GM23338 (cell line): ENCODE data around the gene BMAL1. TPM values are rescaled to one million over a fixed set of nuclear protein-coding genes. Genes with fewer than 3 reads are reported as not detected.

Source experiments
- ATAC-seq: fragments of 200-7000 bp; cut with Tn5 transposase; 3 replicates; pipeline ENCODE4 v1.9.1; 2020
- DNase-seq: peaks from one replicate; pipeline ENCODE4 v3.0.0-alpha.2; 2015; ENCODE audit warnings: low spot score
- H2AFZ ChIP-seq: fragments of 200-600 bp; sonication (generic); 2 replicates; pipeline ENCODE4 v1.8.0; 2016; ENCODE audit warnings: antibody characterized with exemption, mild to moderate bottlenecking, moderate library complexity
- H3F3A ChIP-seq: fragments of 200-600 bp; sonication (generic); replicated peaks from 2 replicates; pipeline ENCODE4 v1.8.0; 2017; ENCODE audit warnings: antibody characterized with exemption, mixed run types, low read depth
- H3K27ac ChIP-seq: fragments of 200-600 bp; sonication (generic); 2 replicates; pipeline ENCODE4 v1.6.1; 2016; ENCODE audit warnings: low read depth
- H3K27me3 ChIP-seq: fragments of 200-600 bp; sonication (generic); 2 replicates; pipeline ENCODE4 v1.8.0; 2016; ENCODE audit warnings: mild to moderate bottlenecking, mixed run types, moderate library complexity; ENCODE audit not compliant: insufficient read depth
- H3K36me3 ChIP-seq: fragments of 200-600 bp; sonication (generic); 2 replicates; pipeline ENCODE4 v1.8.0; 2016; ENCODE audit warnings: mild to moderate bottlenecking; ENCODE audit not compliant: insufficient read depth
- H3K4me1 ChIP-seq: fragments of 200-600 bp; sonication (generic); 2 replicates; pipeline ENCODE4 v1.8.0; 2016; ENCODE audit warnings: mild to moderate bottlenecking, moderate library complexity; ENCODE audit not compliant: insufficient read depth
- H3K4me2 ChIP-seq: fragments of 200-600 bp; sonication (generic); 2 replicates; pipeline ENCODE4 v1.7.1; 2017; ENCODE audit warnings: mixed run types
- H3K4me3 ChIP-seq: fragments of 200-600 bp; sonication (generic); 2 replicates; pipeline ENCODE4 v1.6.1; 2016; ENCODE audit warnings: mixed run types
- H3K79me2 ChIP-seq: fragments of 200-600 bp; sonication (generic); replicated peaks from 2 replicates; pipeline ENCODE4 v1.8.0; 2017; ENCODE audit warnings: mild to moderate bottlenecking; ENCODE audit not compliant: insufficient read depth
- H3K9me2 ChIP-seq: fragments of 200-600 bp; sonication (generic); 2 replicates; pipeline ENCODE4 v1.8.0; 2017; ENCODE audit not compliant: insufficient read depth
- H4K20me1 ChIP-seq: fragments of 200-600 bp; sonication (generic); replicated peaks from 2 replicates; pipeline ENCODE4 v1.8.0; 2017; ENCODE audit warnings: mild to moderate bottlenecking; ENCODE audit not compliant: insufficient read depth
- H3K27ac Mint-ChIP-seq: 2 replicates; pipeline ENCODE4 v1.8.0; 2020; ENCODE audit warnings: inconsistent platforms, mild to moderate bottlenecking, moderate library complexity, mixed read lengths
- H3K27me3 Mint-ChIP-seq: 3 replicates; pipeline ENCODE4 v1.8.0; 2022; ENCODE audit warnings: low read depth, mild to moderate bottlenecking, moderate library complexity, mixed read lengths, inconsistent platforms; ENCODE audit not compliant: insufficient read depth, poor library complexity
- H3K36me3 Mint-ChIP-seq: 3 replicates; pipeline ENCODE4 v1.8.0; 2021; ENCODE audit warnings: low read depth, mild to moderate bottlenecking, inconsistent platforms, moderate library complexity, mixed read lengths
- H3K4me1 Mint-ChIP-seq: 3 replicates; pipeline ENCODE4 v1.8.0; 2020; ENCODE audit warnings: mild to moderate bottlenecking, inconsistent platforms, mixed read lengths
- H3K4me3 Mint-ChIP-seq: 3 replicates; pipeline ENCODE4 v1.8.0; 2021; ENCODE audit warnings: moderate library complexity, mild to moderate bottlenecking, inconsistent platforms, mixed read lengths
- H3K9me3 Mint-ChIP-seq: 3 replicates; pipeline ENCODE4 v1.8.0; 2020; ENCODE audit warnings: moderate library complexity, mild to moderate bottlenecking, inconsistent platforms, mixed read lengths
- CREB1 ChIP-seq: fragments of 250-450 bp; sonication (Bioruptor Pico); IDR thresholded peaks from 2 replicates; pipeline ENCODE4 v1.5.0; 2020; ENCODE audit warnings: low read depth, mild to moderate bottlenecking, moderate library complexity
- CTCF ChIP-seq, 2 experiments: fragments of 200-600 bp in 1 of 2; sonication (generic) in 1 of 2; conservative IDR thresholded peaks; 2 replicates each; pipeline versions ENCODE4 v1.5.1 to v1.6.1; 2016 to 2017; ENCODE audit warnings: antibody characterized with exemption in 2 of 2, low read depth in 2 of 2, mild to moderate bottlenecking in 2 of 2, moderate library complexity in 1 of 2
- EZH2 ChIP-seq: fragments of 200-600 bp; sonication (generic); IDR thresholded peaks from one replicate; pipeline ENCODE4 v1.8.0; 2017; ENCODE audit warnings: antibody characterized with exemption, mild to moderate bottlenecking, low read depth; ENCODE audit not compliant: unreplicated experiment
- EZH2phosphoT487 ChIP-seq: fragments of 200-600 bp; sonication (generic); IDR thresholded peaks from one replicate; pipeline ENCODE4 v1.8.1; 2018; ENCODE audit warnings: antibody characterized with exemption; ENCODE audit not compliant: unreplicated experiment
- NANOG ChIP-seq: IDR thresholded peaks from 2 replicates; pipeline ENCODE4 v1.6.1; 2016; ENCODE audit warnings: antibody characterized with exemption, borderline replicate concordance
- STAT1 ChIP-seq: IDR thresholded peaks from one replicate; pipeline ENCODE4 v1.6.1; 2016; ENCODE audit warnings: antibody characterized with exemption; ENCODE audit not compliant: unreplicated experiment
- ZNF114 ChIP-seq: fragments of 250-450 bp; sonication (Bioruptor Pico); IDR thresholded peaks from 2 replicates; pipeline ENCODE4 v1.5.0; 2020; ENCODE audit warnings: mild to moderate bottlenecking, moderate library complexity
- polyA plus RNA-seq: library from polyadenylated mRNA; unstranded; fragments of >200 nt; fragmentation: Nextera tagmentation; extraction: Ambion mirVana; gene quantifications from 2 replicates; pipeline ENCODE4 v1.2.1, GENCODE V29; 2016
- total RNA-seq: library from RNA; depleted of rRNA; stranded (reverse); fragments of >200 nt; shearing (Covaris generic); gene quantifications from 2 replicates; pipeline ENCODE4 v1.2.3, GENCODE V29; 2014
- TF ChIP-seq, protein P1 (sequence below): IDR thresholded peaks from 2 replicates; pipeline ENCODE4 v1.6.1; 2016; ENCODE audit warnings: antibody characterized with exemption
- TF ChIP-seq, protein P2 (sequence below): IDR thresholded peaks from one replicate; pipeline ENCODE4 v1.6.1; 2018; ENCODE audit warnings: antibody characterized with exemption; ENCODE audit not compliant: unreplicated experiment

BMAL1 gene
- total and polyA plus RNA-seq, 2 experiments from 2014 or later = 5.1 to 7.2 TPM

DNA sequence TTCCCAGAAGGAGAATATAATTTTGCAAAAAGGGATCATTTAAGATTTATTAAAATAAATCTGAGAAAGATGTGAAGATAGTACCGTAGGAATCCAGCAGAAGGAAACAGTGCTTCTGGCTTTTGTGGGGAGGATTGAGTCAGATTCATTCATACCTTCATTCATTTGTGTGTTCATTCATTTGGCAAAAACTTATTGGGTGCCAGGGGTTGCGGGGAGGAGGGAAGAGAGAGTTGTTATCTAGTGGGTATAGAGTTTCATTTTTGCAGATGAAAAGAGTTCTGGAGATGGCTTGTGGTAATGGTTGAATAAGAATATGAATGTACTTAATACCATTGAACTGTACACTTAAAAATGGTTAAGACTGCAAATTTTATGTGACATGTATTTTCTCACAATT, 31.1 kb downstream of the BMAL1 start:
- peaks cover 6% of the 10 kb centered on the region for H3K4me1 Mint-ChIP-seq
- ATAC-seq (no peak), DNase-seq (no peak)
- Histone ChIP-seq H3K9me2 (0 out of 2 replicates have a peak, but pooled peaks cover 3% of the 10 kb centered on the region), H3K27ac (no peak overlapping the region), H2AFZ (no peak overlapping the region), H3F3A (no peaks in the 10 kb centered on the region), H3K27me3 (no peaks in the 10 kb centered on the region), H4K20me1 (no peaks in the 10 kb centered on the region), H3K4me2 (no peak overlapping the region), H3K4me3 (no peak overlapping the region), H3K79me2 (no peaks in the 10 kb centered on the region), H3K4me1 (no peaks in the 10 kb centered on the region), H3K36me3 (no peaks in the 10 kb centered on the region; the same call in 1 of the 2 replicates)
- H3K9me3 Mint-ChIP-seq = no peaks in the 10 kb centered on the region
- peaks cover 4% of the 10 kb centered on the region for H3K27me3 Mint-ChIP-seq
- H3K36me3 Mint-ChIP-seq = no peaks in the 10 kb centered on the region
- TF ChIP-seq, protein P1, sequence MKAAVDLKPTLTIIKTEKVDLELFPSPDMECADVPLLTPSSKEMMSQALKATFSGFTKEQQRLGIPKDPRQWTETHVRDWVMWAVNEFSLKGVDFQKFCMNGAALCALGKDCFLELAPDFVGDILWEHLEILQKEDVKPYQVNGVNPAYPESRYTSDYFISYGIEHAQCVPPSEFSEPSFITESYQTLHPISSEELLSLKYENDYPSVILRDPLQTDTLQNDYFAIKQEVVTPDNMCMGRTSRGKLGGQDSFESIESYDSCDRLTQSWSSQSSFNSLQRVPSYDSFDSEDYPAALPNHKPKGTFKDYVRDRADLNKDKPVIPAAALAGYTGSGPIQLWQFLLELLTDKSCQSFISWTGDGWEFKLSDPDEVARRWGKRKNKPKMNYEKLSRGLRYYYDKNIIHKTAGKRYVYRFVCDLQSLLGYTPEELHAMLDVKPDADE = no peak
- no peak for TF ChIP-seq STAT1
- no peak overlapping the region for H3K4me3 Mint-ChIP-seq
- no peak overlapping the region for H3K27ac Mint-ChIP-seq

DNA sequence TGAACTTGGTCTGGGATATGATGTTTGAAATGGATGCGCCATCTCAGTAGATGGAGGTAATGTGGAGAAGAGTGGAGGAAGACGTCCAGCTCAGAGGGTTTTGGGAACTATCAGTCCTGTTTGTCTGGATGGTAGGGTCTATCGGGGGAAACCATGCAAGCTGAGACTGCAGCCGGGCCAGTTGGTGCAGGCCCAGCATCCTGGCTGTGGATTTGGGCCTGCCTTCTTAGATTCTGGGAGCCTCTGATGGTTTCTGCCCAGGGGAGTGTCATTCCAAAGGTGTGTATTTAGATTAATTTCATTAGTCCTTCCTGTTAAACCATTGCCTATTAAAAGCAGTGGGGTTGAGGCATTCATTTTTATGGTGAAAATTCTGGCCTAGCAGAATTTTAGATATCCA, 31.6 kb downstream of the BMAL1 start:
- H3K9me3 Mint-ChIP-seq = no peaks in the 10 kb centered on the region
- TF ChIP-seq STAT1 (no peak), CREB1 (CRISPR knock-in tag) (no peak), EZH2 (no peak), ZNF114 (CRISPR knock-in tag) (no peak), CTCF (conservative IDR thresholded peaks at IDR 0.05; ENCODE audit: low read depth in 2 of 2) (no peak), EZH2phosphoT487 (no peak), NANOG (no peak)
- TF ChIP-seq, protein P2, sequence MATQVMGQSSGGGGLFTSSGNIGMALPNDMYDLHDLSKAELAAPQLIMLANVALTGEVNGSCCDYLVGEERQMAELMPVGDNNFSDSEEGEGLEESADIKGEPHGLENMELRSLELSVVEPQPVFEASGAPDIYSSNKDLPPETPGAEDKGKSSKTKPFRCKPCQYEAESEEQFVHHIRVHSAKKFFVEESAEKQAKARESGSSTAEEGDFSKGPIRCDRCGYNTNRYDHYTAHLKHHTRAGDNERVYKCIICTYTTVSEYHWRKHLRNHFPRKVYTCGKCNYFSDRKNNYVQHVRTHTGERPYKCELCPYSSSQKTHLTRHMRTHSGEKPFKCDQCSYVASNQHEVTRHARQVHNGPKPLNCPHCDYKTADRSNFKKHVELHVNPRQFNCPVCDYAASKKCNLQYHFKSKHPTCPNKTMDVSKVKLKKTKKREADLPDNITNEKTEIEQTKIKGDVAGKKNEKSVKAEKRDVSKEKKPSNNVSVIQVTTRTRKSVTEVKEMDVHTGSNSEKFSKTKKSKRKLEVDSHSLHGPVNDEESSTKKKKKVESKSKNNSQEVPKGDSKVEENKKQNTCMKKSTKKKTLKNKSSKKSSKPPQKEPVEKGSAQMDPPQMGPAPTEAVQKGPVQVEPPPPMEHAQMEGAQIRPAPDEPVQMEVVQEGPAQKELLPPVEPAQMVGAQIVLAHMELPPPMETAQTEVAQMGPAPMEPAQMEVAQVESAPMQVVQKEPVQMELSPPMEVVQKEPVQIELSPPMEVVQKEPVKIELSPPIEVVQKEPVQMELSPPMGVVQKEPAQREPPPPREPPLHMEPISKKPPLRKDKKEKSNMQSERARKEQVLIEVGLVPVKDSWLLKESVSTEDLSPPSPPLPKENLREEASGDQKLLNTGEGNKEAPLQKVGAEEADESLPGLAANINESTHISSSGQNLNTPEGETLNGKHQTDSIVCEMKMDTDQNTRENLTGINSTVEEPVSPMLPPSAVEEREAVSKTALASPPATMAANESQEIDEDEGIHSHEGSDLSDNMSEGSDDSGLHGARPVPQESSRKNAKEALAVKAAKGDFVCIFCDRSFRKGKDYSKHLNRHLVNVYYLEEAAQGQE = no peak
- TF ChIP-seq, protein P1 = no peak

More for the DNA sequence above, 31.6 kb downstream of the BMAL1 start:
- Histone ChIP-seq H3K9me2 (0 out of 2 replicates have a peak, but pooled peaks cover 3% of the 10 kb centered on the region), H4K20me1 (no peaks in the 10 kb centered on the region), H3K4me3 (no peak overlapping the region), H3F3A (no peaks in the 10 kb centered on the region), H2AFZ (no peak overlapping the region), H3K27me3 (no peaks in the 10 kb centered on the region), H3K79me2 (no peaks in the 10 kb centered on the region), H3K36me3 (no peaks in the 10 kb centered on the region; the same call in 1 of the 2 replicates), H3K27ac (no peak overlapping the region), H3K4me2 (no peak overlapping the region), H3K4me1 (no peaks in the 10 kb centered on the region)
- no peaks in the 10 kb centered on the region for H3K36me3 Mint-ChIP-seq
- H3K4me1 Mint-ChIP-seq = peaks cover 10% of the 10 kb centered on the region
- peaks cover 4% of the 10 kb centered on the region for H3K27me3 Mint-ChIP-seq
- no peak overlapping the region for H3K4me3 Mint-ChIP-seq
- no peak for DNase-seq
- H3K27ac Mint-ChIP-seq = no peak overlapping the region
- no peak for ATAC-seq
